OCI-LY3 (cell line): ENCODE measurements around the gene INTS11.

Experiments used
- EZH2phosphoT487 ChIP-seq: fragments of 200-600 bp; shearing (Covaris generic); IDR thresholded peaks from 2 replicates; pipeline ENCODE4 v1.6.1; 2018; ENCODE audit warnings: antibody characterized with exemption, mixed run types, low read depth
- TF ChIP-seq, protein P1 (sequence below): fragments of 200-600, 300-600 bp; sonication (generic); IDR thresholded peaks from 2 replicates; pipeline ENCODE4 v1.5.1; 2014; ENCODE audit warnings: antibody characterized with exemption, low read length, low read depth

DNA sequence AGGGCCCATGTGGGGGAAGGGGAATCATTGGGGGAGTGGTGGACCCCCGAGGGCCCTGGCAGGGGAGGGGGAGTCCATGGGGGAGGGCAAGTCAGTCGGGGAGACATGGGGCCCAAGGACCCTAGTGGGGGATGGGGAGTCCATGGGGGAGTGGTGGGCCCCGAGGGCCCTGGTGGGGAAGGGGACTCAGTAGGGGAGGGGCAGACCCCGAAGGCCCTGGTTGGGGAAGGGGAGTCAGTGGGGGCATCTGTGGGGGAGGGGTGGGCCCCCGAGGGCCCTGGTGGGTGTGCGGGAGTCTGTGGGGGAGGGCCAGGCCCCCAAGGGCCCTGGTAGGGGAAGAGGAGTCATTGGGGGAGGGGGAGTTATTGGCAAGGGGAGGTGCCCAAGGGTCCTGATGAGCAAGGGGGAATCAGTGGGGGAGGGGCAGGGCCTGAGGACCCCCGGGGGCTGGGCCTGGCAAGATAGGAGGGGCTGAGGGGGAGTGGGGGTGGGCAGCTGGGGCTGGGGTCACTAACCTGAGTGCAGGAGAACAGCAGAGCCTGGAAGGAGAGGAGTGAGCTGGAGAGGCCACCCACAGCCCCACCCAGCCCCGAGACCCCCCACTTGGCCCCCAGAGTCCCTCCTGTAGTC lies 31.8 kb upstream of the INTS11 start:
- TF ChIP-seq, protein P1, sequence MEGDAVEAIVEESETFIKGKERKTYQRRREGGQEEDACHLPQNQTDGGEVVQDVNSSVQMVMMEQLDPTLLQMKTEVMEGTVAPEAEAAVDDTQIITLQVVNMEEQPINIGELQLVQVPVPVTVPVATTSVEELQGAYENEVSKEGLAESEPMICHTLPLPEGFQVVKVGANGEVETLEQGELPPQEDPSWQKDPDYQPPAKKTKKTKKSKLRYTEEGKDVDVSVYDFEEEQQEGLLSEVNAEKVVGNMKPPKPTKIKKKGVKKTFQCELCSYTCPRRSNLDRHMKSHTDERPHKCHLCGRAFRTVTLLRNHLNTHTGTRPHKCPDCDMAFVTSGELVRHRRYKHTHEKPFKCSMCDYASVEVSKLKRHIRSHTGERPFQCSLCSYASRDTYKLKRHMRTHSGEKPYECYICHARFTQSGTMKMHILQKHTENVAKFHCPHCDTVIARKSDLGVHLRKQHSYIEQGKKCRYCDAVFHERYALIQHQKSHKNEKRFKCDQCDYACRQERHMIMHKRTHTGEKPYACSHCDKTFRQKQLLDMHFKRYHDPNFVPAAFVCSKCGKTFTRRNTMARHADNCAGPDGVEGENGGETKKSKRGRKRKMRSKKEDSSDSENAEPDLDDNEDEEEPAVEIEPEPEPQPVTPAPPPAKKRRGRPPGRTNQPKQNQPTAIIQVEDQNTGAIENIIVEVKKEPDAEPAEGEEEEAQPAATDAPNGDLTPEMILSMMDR: no peak
- TF ChIP-seq EZH2phosphoT487: no peak
